NCI-H187 (cell line): Measurements from ENCODE around the gene RRM1.
"Not testable (repeated sequence)": the region's sequence is repeated elsewhere in the genome, so short reads cannot be mapped to it uniquely, and the experiment has no call there.

Experiments used
- DNase-seq, 2 experiments: peaks; one replicate each; lab custom pipeline; 2025; lab: John Stamatoyannopoulos, UW

Gene RRM1

GRCh38 chr11:4083198-4083597 is 11.4 kb upstream of the RRM1 start:
- DNase-seq = no peak

DNA sequence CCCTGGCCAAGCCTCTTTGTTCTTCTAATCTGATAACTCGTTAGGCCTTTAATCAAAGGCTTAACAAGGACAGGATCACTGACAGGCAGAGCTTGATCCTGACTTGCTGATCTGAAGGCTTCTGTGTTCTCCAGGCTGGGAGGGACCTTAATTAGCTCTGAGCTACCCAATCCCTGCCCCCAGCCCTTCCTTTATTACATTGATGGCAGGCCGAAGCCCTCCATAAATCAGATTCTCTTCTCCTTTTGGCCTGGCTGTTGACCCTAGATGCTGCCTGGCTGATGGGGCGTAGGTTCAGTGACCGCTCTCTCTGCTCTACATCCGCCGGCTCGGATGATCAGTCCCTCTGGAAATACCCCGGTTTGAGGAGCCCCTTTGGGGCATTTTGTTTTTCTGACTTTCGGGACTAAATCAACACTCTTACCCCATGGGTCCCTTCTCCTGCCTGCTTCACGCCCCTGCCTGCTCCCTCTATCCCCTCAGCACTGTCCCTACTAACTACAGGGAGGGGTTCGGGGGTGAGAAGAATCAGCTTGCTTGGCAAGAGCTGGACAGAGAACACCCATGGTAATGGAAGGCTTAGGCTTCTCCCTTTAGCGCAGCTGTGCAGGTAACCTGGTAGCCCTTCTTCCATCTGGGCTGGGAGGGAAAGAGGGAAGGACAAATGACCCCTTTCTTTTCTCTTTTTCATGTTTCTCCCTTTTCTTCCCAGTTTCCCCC is 10.0 kb upstream of the RRM1 start:
- no peak for DNase-seq

DNA sequence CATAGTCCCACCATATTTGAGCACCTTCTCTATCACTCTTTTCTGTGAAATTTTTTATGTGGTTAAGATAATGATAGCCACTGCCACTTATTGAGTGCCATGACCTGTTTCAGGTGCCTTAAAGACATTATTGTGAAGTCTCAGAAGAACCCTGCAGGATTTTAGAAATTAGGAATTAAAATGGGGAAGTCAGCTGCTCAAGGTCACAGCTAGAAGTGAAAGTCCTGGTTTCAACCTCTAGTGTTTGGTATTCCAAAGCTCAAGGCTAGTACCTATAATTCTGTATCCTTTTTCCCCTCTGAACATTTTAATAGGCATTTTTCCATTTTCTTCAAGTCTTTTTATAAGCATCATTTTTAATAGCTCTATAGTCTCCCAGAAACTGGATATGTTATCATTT is 9.0 kb upstream of the RRM1 start:
- DNase-seq = no peak

GRCh38 chr11:4086575-4087353 is 7.8 kb upstream of the RRM1 start:
- DNase-seq = no peak

DNA sequence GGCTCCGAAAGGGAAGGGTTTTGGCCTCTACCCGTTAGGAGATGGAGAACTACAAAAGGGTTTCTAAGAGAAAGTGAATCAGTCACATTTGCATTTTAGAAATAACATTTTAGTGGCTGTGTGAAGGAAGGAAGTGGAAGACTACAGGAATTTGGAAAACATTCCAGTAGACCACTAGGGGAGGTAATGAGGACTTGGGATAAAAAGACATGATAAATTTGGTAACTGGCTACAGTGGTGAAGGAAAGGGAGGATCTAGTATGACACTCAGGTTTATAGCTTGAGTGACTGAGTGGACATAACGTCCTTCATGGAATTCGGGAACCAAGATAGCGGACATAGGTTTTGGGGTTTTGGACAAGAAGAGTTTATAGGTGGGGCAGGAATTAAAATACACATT is 7.0 kb upstream of the RRM1 start:
- no peak for DNase-seq

DNA sequence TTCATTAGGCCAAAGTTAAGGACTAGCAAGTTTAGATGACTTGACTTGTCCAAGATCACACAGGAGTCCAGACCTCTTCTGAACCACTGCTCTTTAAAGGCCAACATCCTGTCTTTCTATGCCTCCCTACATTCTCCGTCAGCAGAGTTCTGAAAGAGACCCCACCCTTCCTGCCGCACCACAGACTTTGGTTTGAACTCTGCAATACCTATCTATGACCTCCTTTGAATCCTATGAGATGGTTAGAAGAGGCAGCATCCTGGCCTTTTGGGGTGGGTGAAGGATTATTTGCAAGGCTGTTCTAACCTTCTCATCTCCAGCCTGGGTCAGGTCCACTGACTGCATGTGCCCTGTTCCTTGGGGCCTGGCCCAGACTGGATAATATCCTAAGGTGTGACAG is 4.3 kb upstream of the RRM1 start:
- no peak for DNase-seq

DNA sequence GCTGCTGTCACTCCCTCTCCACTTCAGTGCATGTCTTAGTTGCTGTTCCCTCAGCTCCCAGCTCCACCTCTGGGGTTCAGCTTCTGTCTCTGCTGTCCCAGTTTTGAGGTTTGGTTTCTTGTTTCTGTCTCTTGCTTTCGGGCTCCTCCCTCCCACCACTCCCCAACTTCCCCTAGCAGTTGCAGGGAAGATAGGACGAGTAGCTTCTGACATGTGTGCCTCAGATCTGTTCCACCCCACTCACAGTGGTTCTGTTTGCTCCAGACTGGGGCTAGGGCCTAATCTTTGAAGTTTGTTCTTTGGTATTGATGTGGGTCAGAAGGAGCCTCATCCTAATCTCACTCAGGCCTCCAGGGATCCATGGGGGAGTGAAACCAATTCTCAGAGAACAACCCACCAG is 2.6 kb upstream of the RRM1 start:
- DNase-seq = no peak

DNA sequence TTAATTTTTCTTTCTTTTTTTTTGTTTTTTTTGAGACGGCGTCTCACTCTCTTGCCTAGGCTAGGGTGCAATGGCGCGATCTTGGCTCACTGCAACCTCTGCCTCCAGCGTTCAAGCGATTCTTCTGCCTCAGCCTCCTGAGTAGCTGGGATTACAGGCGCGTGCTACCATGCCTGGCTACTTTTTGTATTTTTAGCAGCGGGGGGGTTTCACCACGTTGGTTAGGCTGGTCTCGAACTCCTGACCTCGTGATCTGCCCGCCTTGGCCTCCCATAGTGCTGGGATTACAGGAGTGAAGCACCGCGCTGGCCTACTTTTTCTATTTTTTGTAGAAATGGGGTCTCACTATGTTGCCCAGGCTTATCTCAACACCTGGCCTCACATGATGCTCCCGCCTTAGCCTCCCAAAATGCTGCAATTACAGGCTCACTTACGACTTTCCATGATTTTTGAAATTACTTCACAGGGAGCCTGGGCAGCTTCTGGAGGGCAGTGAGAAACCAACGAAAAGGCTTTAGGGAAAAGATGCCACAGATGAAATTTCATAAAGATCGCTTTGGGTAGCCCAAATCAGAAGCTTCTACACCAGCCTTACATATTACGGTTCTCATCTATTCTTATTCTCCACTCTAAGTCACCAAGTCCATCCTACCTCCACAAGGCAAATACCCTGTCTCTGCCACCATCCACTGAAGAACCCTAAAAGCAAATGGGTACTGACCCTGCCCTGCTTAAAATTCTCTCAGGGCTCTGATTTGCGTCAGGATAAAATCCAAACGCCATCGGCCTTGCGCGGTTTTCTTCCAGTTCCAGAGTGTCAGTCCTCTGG is 866 bp upstream of the RRM1 start:
- no peak for DNase-seq

DNA sequence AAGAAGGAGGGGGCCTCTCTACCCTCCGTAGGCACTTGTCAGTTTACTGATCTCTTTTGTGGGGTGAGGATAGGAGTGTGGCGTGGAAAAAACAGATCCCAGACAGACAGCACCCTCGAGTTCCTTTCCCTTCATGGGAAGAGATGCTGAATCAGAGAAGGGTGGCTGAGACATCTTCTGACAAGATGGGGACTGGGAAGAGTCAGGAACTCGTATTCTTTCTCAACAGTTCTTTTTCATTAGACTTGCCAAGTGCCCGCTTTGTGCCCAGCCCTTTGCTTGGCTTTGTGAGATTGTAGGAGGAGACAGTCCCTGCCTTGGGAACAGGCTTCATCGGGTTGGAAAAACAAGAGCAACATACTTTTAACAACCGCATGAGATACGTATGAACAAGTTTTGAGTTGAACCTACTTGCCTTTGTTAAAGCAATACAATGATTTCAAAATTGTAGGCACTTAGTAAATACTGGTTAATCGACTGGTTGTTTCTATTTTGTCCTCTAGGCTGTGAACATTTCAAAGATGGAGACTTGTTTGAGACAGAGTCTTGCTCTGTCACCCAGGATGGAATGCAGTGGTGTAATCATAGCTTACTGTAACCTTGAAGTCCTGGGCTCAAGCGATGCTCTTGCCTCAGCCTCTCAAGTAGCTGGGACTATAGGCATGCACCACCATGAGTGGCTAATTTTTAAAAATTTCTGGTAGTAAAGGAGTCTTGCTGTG is 1.1 kb downstream of the RRM1 start:
- no peak for DNase-seq

DNA sequence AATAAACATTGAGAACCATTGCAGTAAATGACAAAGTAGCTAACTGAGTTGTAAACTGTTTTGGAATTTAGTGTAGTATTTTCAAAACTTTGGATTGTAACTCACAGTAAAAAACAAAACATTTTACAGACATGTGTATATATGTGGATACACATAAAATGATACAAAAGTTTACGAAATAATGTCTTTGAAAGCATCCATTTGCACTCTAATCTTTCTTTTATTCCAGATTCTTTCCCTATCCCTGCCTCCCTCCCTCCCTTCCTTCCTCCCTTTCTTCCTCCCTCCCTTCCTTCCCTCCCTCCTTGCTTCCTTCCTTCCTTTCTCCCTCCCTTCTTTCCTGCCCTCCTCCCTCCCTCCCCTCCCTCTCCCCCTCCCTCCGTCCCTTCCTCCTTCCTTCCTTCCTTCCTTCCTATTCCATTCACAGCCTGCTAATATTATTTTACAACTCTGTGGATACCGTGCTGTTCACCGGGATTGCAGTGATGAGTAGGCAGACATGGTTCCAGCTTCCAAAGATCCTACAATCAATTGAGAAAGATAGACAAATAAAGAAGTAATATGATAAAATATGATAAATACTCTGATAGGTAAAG is 3.5 kb downstream of the RRM1 start:
- no peak for DNase-seq

DNA sequence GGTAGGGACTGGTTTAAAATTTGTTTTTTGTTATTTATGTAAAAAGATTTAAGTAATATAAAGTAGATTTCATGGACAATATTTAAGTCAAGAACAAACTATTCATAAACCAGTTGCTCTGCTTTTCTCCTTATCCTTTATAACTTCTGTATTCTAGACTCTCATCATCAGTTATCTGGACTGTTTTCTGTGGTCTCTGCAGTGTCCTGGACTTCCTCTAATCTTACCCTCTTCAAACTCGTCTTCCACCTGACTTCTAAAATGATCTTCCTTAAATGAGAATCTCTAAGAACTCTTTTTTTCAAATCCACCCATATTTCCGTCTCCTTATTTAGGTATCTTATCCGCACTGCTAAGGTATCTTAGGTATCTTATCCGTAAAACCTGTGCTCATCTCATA is 8.1 kb downstream of the RRM1 start:
- DNase-seq = no peak

GRCh38 chr11:4103269-4103668 is 8.7 kb downstream of the RRM1 start:
- no peak for DNase-seq

DNA sequence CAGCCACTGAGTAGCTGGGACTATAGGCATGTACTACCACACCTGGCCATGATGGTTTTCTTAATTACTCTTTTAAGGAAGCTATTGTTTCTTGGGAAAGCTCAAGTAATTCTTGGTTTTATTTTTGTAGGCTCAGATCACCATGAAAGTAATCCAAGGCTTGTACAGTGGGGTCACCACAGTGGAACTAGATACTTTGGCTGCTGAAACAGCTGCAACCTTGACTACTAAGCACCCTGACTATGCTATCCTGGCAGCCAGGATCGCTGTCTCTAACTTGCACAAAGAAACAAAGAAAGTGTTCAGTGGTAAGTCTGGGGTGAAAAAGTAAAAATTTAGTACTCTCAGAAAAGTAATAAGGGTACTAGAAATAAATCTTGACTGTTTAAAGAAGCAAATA is 11.3 kb downstream of the RRM1 start:
- no peak for DNase-seq

GRCh38 chr11:4111834-4112233 is 17.2 kb downstream of the RRM1 start:
- DNase-seq = no peak

GRCh38 chr11:4115128-4115527 is 20.5 kb downstream of the RRM1 start:
- DNase-seq = no peak

- DNase-seq = no peak
These were observed 23.5 kb downstream of the RRM1 start for GRCh38 chr11:4118107-4118506.

- no peak for DNase-seq
These were observed 28.6 kb downstream of the RRM1 start for GRCh38 chr11:4123218-4123617.

DNA sequence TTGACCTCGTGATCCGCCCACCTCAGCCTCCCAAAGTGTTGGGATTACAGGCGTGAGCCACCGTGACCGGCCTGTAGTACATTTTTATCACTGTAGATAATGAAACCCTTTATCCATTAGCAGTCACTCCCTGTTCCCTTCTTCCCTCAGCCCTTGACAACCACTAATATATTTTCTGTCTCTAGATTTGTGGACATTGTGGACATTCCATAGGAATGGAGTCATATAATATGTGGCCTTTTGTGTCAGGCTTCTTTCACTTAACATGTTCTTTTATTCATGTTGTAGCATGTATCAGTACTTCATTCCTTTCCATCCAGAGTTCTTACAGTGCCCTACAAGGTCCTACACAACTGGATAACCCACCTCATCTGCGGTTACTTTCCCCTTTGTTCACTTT is 30.5 kb downstream of the RRM1 start:
- no peak for DNase-seq

GRCh38 chr11:4127357-4127756 is 32.8 kb downstream of the RRM1 start:
- DNase-seq = no peak

DNA sequence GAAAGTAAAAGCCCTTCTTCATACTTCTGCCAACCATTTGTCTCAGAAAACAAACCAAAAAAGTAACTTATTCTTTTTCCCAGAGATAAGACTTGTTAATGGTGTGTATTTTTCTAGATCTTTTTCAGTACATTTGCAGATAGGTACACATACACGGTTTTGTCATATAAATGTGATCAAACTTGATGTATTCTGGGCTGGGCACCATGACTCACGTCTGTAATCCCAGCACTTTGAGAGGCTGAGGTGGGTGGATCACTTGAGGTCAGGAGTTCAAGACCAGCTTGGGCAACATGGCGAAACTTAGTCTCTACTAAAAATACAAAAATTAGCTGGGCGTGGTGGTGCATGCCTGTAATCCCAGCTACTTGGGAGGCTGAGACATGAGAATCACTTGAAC is 35.6 kb downstream of the RRM1 start:
- not testable (repeated sequence) for DNase-seq

- DNase-seq = no peak
These were observed 40.2 kb downstream of the RRM1 start for GRCh38 chr11:4134806-4135205.

DNA sequence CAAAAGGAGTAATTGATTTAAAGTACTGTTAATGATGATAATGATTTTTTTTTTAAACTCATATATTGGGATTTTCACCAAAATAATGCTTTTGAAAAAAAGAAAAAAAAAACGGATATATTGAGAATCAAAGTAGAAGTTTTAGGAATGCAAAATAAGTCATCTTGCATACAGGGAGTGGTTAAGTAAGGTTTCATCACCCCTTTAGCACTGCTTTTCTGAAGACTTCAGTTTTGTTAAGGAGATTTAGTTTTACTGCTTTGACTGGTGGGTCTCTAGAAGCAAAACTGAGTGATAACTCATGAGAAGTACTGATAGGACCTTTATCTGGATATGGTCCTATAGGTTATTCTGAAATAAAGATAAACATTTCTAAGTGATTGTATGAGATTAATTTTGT is 43.9 kb downstream of the RRM1 start:
- no peak for DNase-seq
